ENCODE data around the gene TMEM158. TPM values are rescaled to one million over a fixed set of nuclear protein-coding genes. Genes with fewer than 3 reads are reported as not detected.

The TMEM158 gene
- total RNA-seq, 1 experiment from 2014 or later: 1.4 TPM

- POLR2A ChIA-PET: interaction anchor here (0.6 kb wide), 1 partner anchor 14 kb away, joined by 3 read pairs; no protein-coding TSS in a partner anchor
- Mint-ChIP-seq H3K4me3 (ENCODE audit: unreplicated experiment) (no peak overlapping the region), H3K4me1 (ENCODE audit: insufficient read depth, unreplicated experiment) (peaks cover 30% of the 10 kb centered on the region), H3K27ac (ENCODE audit: low read depth, unreplicated experiment) (no peak overlapping the region), H3K36me3 (ENCODE audit: insufficient read depth, unreplicated experiment) (no peaks in the 10 kb centered on the region), H3K27me3 (ENCODE audit: insufficient read depth, unreplicated experiment) (no peaks in the 10 kb centered on the region), H3K9me3 (ENCODE audit: unreplicated experiment) (no peaks in the 10 kb centered on the region)
- no TSS peak for BruUV-seq (replicated peaks)
- CTCF ChIA-PET: no interaction called here
- TF ChIP-seq, protein P1, sequence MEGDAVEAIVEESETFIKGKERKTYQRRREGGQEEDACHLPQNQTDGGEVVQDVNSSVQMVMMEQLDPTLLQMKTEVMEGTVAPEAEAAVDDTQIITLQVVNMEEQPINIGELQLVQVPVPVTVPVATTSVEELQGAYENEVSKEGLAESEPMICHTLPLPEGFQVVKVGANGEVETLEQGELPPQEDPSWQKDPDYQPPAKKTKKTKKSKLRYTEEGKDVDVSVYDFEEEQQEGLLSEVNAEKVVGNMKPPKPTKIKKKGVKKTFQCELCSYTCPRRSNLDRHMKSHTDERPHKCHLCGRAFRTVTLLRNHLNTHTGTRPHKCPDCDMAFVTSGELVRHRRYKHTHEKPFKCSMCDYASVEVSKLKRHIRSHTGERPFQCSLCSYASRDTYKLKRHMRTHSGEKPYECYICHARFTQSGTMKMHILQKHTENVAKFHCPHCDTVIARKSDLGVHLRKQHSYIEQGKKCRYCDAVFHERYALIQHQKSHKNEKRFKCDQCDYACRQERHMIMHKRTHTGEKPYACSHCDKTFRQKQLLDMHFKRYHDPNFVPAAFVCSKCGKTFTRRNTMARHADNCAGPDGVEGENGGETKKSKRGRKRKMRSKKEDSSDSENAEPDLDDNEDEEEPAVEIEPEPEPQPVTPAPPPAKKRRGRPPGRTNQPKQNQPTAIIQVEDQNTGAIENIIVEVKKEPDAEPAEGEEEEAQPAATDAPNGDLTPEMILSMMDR (IDR thresholded peaks at IDR 0.05; ENCODE audit: unreplicated experiment): no peak
- DNase-seq (ENCODE audit: unreplicated experiment): no peak
- intact Hi-C loops (cut with micrococcal nuclease): no loop called here
Observed at GRCh38 chr3:45186871-45187270, 39.2 kb downstream of the TMEM158 start.

DNA sequence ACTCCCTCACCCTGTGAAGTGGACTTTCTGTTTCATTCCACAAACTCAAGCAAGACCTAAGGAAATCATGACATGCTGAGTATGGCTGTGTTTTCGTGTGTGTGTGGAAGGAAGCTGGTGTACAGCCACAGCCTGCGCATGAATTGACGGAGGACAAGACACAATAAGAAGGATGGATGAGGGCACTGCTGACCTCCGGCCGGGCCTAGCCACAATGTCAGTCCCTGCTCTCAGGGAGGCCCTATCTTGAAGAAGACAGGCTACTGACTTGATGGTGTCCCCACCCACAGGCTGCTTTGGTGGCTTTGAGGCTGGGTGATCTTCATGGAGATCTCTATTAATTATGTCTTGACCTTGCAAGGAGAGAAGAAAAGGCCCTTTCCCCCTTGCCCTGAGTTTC, 40.6 kb downstream of the TMEM158 start:
- intact Hi-C loops (cut with micrococcal nuclease): no loop called here
- H3K36me3 Mint-ChIP-seq (ENCODE audit: insufficient read depth, unreplicated experiment): no peaks in the 10 kb centered on the region
- peaks cover 30% of the 10 kb centered on the region for H3K4me1 Mint-ChIP-seq (ENCODE audit: insufficient read depth, unreplicated experiment)
- TF ChIP-seq, protein P1 (IDR thresholded peaks at IDR 0.05; ENCODE audit: unreplicated experiment): no peak
- ChIA-PET CTCF (interaction anchor here (0.6 to 3.2 kb wide), 3 partner anchors 23 to 83 kb away, joined by 3 to 17 read pairs (median 4); no protein-coding TSS in a partner anchor), POLR2A (interaction anchor here (3.8 kb wide), 1 partner anchor 13 kb away, joined by 35 read pairs; no protein-coding TSS in a partner anchor)
- no peaks in the 10 kb centered on the region for H3K27me3 Mint-ChIP-seq (ENCODE audit: insufficient read depth, unreplicated experiment)
- no peak overlapping the region for H3K27ac Mint-ChIP-seq (ENCODE audit: low read depth, unreplicated experiment)
- H3K9me3 Mint-ChIP-seq (ENCODE audit: unreplicated experiment): no peaks in the 10 kb centered on the region
- DNase-seq (ENCODE audit: unreplicated experiment): no peak
- no peak overlapping the region for H3K4me3 Mint-ChIP-seq (ENCODE audit: unreplicated experiment)
- no TSS peak for BruUV-seq (replicated peaks)

DNA sequence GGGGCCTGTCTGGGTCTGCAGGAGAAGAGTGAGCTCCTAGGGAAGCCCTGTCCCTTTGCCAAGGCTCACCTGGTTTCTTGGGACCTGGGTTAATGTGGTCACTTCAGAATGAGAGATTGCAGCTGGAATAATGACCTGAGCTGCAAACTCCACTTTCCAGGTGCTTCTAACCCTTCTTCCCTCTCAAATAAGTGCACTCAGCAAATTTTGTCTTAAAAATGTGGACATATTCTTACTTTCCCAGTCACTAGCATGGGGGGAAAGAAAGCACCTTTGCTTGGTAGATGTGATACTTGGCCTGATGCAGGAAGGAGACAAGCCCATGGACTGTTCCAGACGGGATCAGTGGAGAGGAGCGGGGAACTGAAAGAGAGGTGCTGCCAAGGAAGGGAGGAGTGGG, 41.0 kb downstream of the TMEM158 start:
- H3K36me3 Mint-ChIP-seq (ENCODE audit: insufficient read depth, unreplicated experiment): no peaks in the 10 kb centered on the region
- no peak for DNase-seq (ENCODE audit: unreplicated experiment)
- H3K27ac Mint-ChIP-seq (ENCODE audit: low read depth, unreplicated experiment): no peak overlapping the region
- intact Hi-C loops (cut with micrococcal nuclease): no loop called here
- no TSS peak for BruUV-seq (replicated peaks)
- ChIA-PET CTCF (interaction anchor here (0.6 to 3.2 kb wide), 2 partner anchors 26 to 83 kb away, joined by 4 to 17 read pairs; no protein-coding TSS in a partner anchor), POLR2A (interaction anchor here (3.6 to 3.8 kb wide), 2 partner anchors 13 to 17 kb away, joined by 28 to 35 read pairs; no protein-coding TSS in a partner anchor)
- no peak overlapping the region for H3K4me3 Mint-ChIP-seq (ENCODE audit: unreplicated experiment)
- TF ChIP-seq, protein P1 (IDR thresholded peaks at IDR 0.05; ENCODE audit: unreplicated experiment): no peak
- H3K4me1 Mint-ChIP-seq (ENCODE audit: insufficient read depth, unreplicated experiment): peaks cover 30% of the 10 kb centered on the region
- no peaks in the 10 kb centered on the region for H3K9me3 Mint-ChIP-seq (ENCODE audit: unreplicated experiment)
- no peaks in the 10 kb centered on the region for H3K27me3 Mint-ChIP-seq (ENCODE audit: insufficient read depth, unreplicated experiment)

DNA sequence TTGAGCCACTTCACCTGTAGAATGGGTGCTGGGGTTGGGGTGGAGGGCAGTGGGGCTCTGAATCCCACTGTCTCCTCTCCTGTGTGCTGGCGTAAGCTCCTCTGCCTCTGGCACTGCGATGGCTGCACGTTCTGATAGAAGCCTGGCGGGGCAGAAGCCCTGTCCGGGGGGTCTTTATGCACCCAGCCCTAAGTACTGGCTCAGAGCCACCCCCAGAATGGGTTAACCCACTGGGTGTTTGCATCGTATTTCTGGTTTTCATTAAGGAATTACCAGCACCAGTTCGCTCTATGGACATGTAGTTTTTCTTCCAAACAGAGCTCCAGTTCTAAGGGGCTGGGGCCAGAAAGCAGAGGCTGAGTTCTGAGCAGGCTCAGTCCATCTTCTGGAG, 42.2 kb downstream of the TMEM158 start:
- POLR2A ChIA-PET: interaction anchor here (0.5 to 3.8 kb wide), 24 partner anchors 8 to 296 kb away, joined by 3 to 35 read pairs (median 4); partner anchors contain the start of gene CDCP1
- BruUV-seq (replicated peaks): no TSS peak
- H3K27ac Mint-ChIP-seq (ENCODE audit: low read depth, unreplicated experiment): no peak overlapping the region

More for the DNA sequence above, 42.2 kb downstream of the TMEM158 start:
- H3K27me3 Mint-ChIP-seq (ENCODE audit: insufficient read depth, unreplicated experiment): no peaks in the 10 kb centered on the region
- H3K4me3 Mint-ChIP-seq (ENCODE audit: unreplicated experiment): no peak overlapping the region
- intact Hi-C loops (cut with micrococcal nuclease): loop anchor here (1.0 to 5.0 kb wide), 4 partner anchors 16 to 62 kb away; no protein-coding TSS in a partner anchor
- CTCF ChIA-PET: interaction anchor here (0.6 to 3.2 kb wide), 10 partner anchors 15 to 316 kb away, joined by 3 to 17 read pairs (median 5); partner anchors contain the start of gene CDCP1
- no peaks in the 10 kb centered on the region for H3K9me3 Mint-ChIP-seq (ENCODE audit: unreplicated experiment)
- H3K4me1 Mint-ChIP-seq (ENCODE audit: insufficient read depth, unreplicated experiment): peaks cover 30% of the 10 kb centered on the region
- no peaks in the 10 kb centered on the region for H3K36me3 Mint-ChIP-seq (ENCODE audit: insufficient read depth, unreplicated experiment)
- DNase-seq (ENCODE audit: unreplicated experiment): no peak
- TF ChIP-seq, protein P1 (IDR thresholded peaks at IDR 0.05; ENCODE audit: unreplicated experiment): no peak

Data from MCF 10A (cell line).